ENCODE data around the gene MSL2.
"Not testable (repeated sequence)": the region's sequence is repeated elsewhere in the genome, so short reads cannot be mapped to it uniquely, and the experiment has no call there.

The MSL2 gene, protein sequence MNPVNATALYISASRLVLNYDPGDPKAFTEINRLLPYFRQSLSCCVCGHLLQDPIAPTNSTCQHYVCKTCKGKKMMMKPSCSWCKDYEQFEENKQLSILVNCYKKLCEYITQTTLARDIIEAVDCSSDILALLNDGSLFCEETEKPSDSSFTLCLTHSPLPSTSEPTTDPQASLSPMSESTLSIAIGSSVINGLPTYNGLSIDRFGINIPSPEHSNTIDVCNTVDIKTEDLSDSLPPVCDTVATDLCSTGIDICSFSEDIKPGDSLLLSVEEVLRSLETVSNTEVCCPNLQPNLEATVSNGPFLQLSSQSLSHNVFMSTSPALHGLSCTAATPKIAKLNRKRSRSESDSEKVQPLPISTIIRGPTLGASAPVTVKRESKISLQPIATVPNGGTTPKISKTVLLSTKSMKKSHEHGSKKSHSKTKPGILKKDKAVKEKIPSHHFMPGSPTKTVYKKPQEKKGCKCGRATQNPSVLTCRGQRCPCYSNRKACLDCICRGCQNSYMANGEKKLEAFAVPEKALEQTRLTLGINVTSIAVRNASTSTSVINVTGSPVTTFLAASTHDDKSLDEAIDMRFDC

GRCh38 chr3:136196064-136196400 lies at the start of gene MSL2:
Gene MSL2 (minus strand): TSS chr3:136196335. CDS start chr3:136195113, 1,222 bp downstream.
- H3K36me3 ChIP-seq (ENCODE audit: insufficient read depth, low read length): peaks cover 19% of the 10 kb centered on the region
- no peak for TF ChIP-seq FOXP2 (optimal IDR thresholded peaks at IDR 0.05; ENCODE audit: control extremely low read depth, extremely low read length, insufficient read depth)
- no peak for TF ChIP-seq EZH2 (IDR thresholded peaks at IDR 0.05)
- H3K9ac ChIP-seq (ENCODE audit: insufficient read length): peak within 1 kb of the TSS; percentile 96
- no peak for DNase-seq (ENCODE audit: low read depth, low spot score)
- peak within 1 kb of the TSS; percentile 92 for H3K27ac ChIP-seq
- peak within 1 kb of the TSS; percentile 97 for H3K4me3 ChIP-seq
- peaks cover 3% of the 10 kb centered on the region; the same call in 1 of the 2 replicates for H3K9me3 ChIP-seq (ENCODE audit: low read depth, low read length)

DNA sequence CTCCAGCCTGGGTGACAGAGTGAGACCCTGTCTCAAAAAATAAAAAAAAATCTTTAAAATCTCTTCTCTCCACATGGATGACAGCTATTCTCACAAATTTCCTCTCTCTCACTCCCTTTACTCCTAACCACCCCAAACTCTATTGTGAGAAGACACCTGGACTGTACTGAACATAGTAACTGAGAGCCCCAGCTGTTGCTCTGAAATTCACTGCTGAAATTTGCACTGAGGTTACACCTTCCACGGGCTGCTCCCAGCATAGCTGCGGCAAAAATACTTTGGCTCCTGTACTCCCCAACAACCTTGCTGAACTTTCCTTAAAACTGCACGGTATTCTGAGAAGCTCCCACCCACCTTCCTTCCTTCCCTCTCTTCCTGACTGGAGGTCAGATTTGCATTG lies 49.6 kb upstream of the MSL2 start:
- H3K9me3 ChIP-seq (ENCODE audit: low read depth, low read length): no peaks in the 10 kb centered on the region
- no peak overlapping the region for H3K9ac ChIP-seq (ENCODE audit: insufficient read length)
- no peak for DNase-seq (ENCODE audit: low read depth, low spot score)

GRCh38 chr3:136239094-136239493 lies 43.0 kb upstream of the MSL2 start:
- no peak overlapping the region for H3K9ac ChIP-seq (ENCODE audit: insufficient read length)
- H3K36me3 ChIP-seq (ENCODE audit: insufficient read depth, low read length): no peaks in the 10 kb centered on the region
- TF ChIP-seq FOXP2 (optimal IDR thresholded peaks at IDR 0.05; ENCODE audit: control extremely low read depth, extremely low read length, insufficient read depth) (no peak), POLR2AphosphoS5 (IDR thresholded peaks at IDR 0.05; ENCODE audit: borderline replicate concordance, low read depth, low read length) (no peak), EZH2 (IDR thresholded peaks at IDR 0.05) (no peak)
- no peak overlapping the region for H3K4me3 ChIP-seq
- no peak for DNase-seq (ENCODE audit: low read depth, low spot score)
- H3K9me3 ChIP-seq (ENCODE audit: low read depth, low read length): no peaks in the 10 kb centered on the region
- no peak overlapping the region for H3K27ac ChIP-seq

More for the DNA sequence above, 49.6 kb upstream of the MSL2 start:
- H3K27ac ChIP-seq: no peak overlapping the region
- H3K4me3 ChIP-seq: no peak overlapping the region
- TF ChIP-seq FOXP2 (optimal IDR thresholded peaks at IDR 0.05; ENCODE audit: control extremely low read depth, extremely low read length, insufficient read depth): no peak
- no peak for TF ChIP-seq POLR2AphosphoS5 (IDR thresholded peaks at IDR 0.05; ENCODE audit: borderline replicate concordance, low read depth, low read length)
- no peak for TF ChIP-seq EZH2 (IDR thresholded peaks at IDR 0.05)
- H3K36me3 ChIP-seq (ENCODE audit: insufficient read depth, low read length): no peaks in the 10 kb centered on the region

GRCh38 chr3:136237961-136238649 lies 42.0 kb upstream of the MSL2 start:
- no peak for TF ChIP-seq FOXP2 (optimal IDR thresholded peaks at IDR 0.05; ENCODE audit: control extremely low read depth, extremely low read length, insufficient read depth)
- TF ChIP-seq EZH2 (IDR thresholded peaks at IDR 0.05): no peak
- no peak for TF ChIP-seq POLR2AphosphoS5 (IDR thresholded peaks at IDR 0.05; ENCODE audit: borderline replicate concordance, low read depth, low read length)
- Histone ChIP-seq H3K36me3 (ENCODE audit: insufficient read depth, low read length) (no peaks in the 10 kb centered on the region), H3K27ac (no peak overlapping the region), H3K9ac (ENCODE audit: insufficient read length) (no peak overlapping the region), H3K4me3 (no peak overlapping the region), H3K9me3 (ENCODE audit: low read depth, low read length) (no peaks in the 10 kb centered on the region)
- no peak for DNase-seq (ENCODE audit: low read depth, low spot score)

GRCh38 chr3:136237103-136237502 lies 41.0 kb upstream of the MSL2 start:
- Histone ChIP-seq H3K9me3 (ENCODE audit: low read depth, low read length) (no peaks in the 10 kb centered on the region), H3K27ac (no peak overlapping the region), H3K4me3 (no peak overlapping the region), H3K36me3 (ENCODE audit: insufficient read depth, low read length) (no peaks in the 10 kb centered on the region), H3K9ac (ENCODE audit: insufficient read length) (no peak overlapping the region)
- no peak for DNase-seq (ENCODE audit: low read depth, low spot score)
- TF ChIP-seq FOXP2 (optimal IDR thresholded peaks at IDR 0.05; ENCODE audit: control extremely low read depth, extremely low read length, insufficient read depth) (no peak), EZH2 (IDR thresholded peaks at IDR 0.05) (no peak)

- Histone ChIP-seq H3K36me3 (ENCODE audit: insufficient read depth, low read length) (no peaks in the 10 kb centered on the region), H3K9ac (ENCODE audit: insufficient read length) (no peak overlapping the region), H3K4me3 (no peak overlapping the region), H3K9me3 (ENCODE audit: low read depth, low read length) (no peaks in the 10 kb centered on the region), H3K27ac (no peak overlapping the region)
- no peak for DNase-seq (ENCODE audit: low read depth, low spot score)
- TF ChIP-seq EZH2 (IDR thresholded peaks at IDR 0.05) (no peak), FOXP2 (optimal IDR thresholded peaks at IDR 0.05; ENCODE audit: control extremely low read depth, extremely low read length, insufficient read depth) (no peak), POLR2AphosphoS5 (IDR thresholded peaks at IDR 0.05; ENCODE audit: borderline replicate concordance, low read depth, low read length) (no peak)
Observed at GRCh38 chr3:136236109-136236508, 40.0 kb upstream of the MSL2 start.

- DNase-seq (ENCODE audit: low read depth, low spot score): no peak
- Histone ChIP-seq H3K27ac (no peak overlapping the region), H3K9me3 (ENCODE audit: low read depth, low read length) (no peaks in the 10 kb centered on the region), H3K4me3 (no peak overlapping the region), H3K36me3 (ENCODE audit: insufficient read depth, low read length) (no peaks in the 10 kb centered on the region), H3K9ac (ENCODE audit: insufficient read length) (no peak overlapping the region)
- TF ChIP-seq POLR2AphosphoS5 (IDR thresholded peaks at IDR 0.05; ENCODE audit: borderline replicate concordance, low read depth, low read length): no peak
- no peak for TF ChIP-seq EZH2 (IDR thresholded peaks at IDR 0.05)
- no peak for TF ChIP-seq FOXP2 (optimal IDR thresholded peaks at IDR 0.05; ENCODE audit: control extremely low read depth, extremely low read length, insufficient read depth)
Observed at GRCh38 chr3:136235545-136235944, 39.4 kb upstream of the MSL2 start.

GRCh38 chr3:136232413-136232812 lies 36.3 kb upstream of the MSL2 start:
- H3K27ac ChIP-seq: no peak overlapping the region
- TF ChIP-seq EZH2 (IDR thresholded peaks at IDR 0.05): no peak
- TF ChIP-seq POLR2AphosphoS5 (IDR thresholded peaks at IDR 0.05; ENCODE audit: borderline replicate concordance, low read depth, low read length): no peak
- no peak for TF ChIP-seq FOXP2 (optimal IDR thresholded peaks at IDR 0.05; ENCODE audit: control extremely low read depth, extremely low read length, insufficient read depth)

DNA sequence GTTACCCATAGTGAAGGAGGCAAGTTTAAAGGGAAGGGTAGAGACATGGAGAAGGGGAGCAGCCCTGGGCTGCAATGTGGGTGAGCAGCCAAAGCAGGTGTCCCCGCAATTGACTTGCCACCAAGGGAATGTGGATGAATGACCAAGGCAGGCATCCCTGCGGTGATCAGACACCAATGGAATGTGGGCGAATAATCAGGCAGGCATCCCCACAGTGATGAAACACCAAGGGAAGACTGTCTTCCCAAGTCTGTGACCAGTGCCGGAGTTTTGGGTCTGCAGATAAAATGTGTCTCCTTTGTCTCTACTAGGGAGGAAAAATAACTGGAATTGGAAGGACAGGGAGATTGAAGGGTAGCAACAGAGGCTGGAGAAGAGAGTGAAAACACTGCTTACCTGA lies 26.6 kb upstream of the MSL2 start:
- H3K27ac ChIP-seq; DNase-seq (ENCODE audit: low read depth, low spot score); H3K9ac ChIP-seq (ENCODE audit: insufficient read length); H3K36me3 ChIP-seq (ENCODE audit: insufficient read depth, low read length); H3K9me3 ChIP-seq (ENCODE audit: low read depth, low read length); H3K4me3 ChIP-seq: not testable (repeated sequence)

More at GRCh38 chr3:136232413-136232812, 36.3 kb upstream of the MSL2 start:
- DNase-seq (ENCODE audit: low read depth, low spot score): no peak
- Histone ChIP-seq H3K9me3 (ENCODE audit: low read depth, low read length) (no peaks in the 10 kb centered on the region), H3K4me3 (no peak overlapping the region), H3K9ac (ENCODE audit: insufficient read length) (no peak overlapping the region), H3K36me3 (ENCODE audit: insufficient read depth, low read length) (no peaks in the 10 kb centered on the region)
